Occipital lobe (tissue), 2 donors: Measurements from ENCODE around the gene TSPAN11. TPM values are rescaled to one million over a fixed set of nuclear protein-coding genes. Genes with fewer than 3 reads are reported as not detected.

Experiments
- DNase-seq: peaks from one replicate; lab custom pipeline; 2025; lab: John Stamatoyannopoulos, UW
- total RNA-seq: library from RNA; depleted of rRNA; stranded (reverse); fragments of >200 nt; gene quantifications from one replicate; pipeline ENCODE4 v1.2.3, GENCODE V29; 2014

Gene TSPAN11
- total RNA-seq, 1 donor from 2014 or later, result 4.8 TPM

DNA sequence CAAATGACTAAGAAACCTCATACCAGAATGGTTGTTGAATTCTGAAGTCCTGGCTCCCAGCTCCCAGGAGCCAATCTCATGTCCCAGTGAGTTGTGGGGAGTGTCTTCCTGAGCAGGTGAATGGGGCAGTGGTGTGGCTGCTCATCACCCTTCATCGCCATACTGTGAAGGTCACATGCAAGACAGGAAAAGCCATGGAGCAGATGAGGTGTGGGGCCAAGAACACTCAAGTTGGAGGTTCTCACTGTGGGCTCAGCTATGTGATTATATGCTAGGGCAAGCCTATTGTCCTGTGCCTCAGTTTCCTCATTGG, 16.6 kb upstream of the TSPAN11 start:
- DNase-seq, result no peak

DNA sequence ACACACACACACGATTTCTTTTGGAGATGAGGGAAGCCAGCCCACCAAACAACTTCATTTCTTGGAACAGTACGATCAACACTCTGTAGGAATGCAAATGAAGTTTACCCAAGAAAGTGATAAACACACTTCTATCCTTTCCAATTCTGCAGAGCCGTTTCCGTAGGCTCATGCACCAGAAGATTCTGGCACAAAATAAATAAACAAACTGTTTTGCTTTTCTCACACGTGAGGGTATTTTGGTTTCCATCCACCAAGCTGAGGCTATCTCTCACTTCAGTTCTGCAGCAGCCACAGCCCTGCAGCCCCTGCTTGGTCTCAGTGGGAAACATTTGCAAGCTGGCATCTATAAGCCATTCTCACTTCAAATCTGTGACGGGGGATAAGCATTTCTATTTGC, 15.3 kb upstream of the TSPAN11 start:
- no peak for DNase-seq

- no peak for DNase-seq
Observed at GRCh38 chr12:30913323-30913722, 13.2 kb upstream of the TSPAN11 start.

DNA sequence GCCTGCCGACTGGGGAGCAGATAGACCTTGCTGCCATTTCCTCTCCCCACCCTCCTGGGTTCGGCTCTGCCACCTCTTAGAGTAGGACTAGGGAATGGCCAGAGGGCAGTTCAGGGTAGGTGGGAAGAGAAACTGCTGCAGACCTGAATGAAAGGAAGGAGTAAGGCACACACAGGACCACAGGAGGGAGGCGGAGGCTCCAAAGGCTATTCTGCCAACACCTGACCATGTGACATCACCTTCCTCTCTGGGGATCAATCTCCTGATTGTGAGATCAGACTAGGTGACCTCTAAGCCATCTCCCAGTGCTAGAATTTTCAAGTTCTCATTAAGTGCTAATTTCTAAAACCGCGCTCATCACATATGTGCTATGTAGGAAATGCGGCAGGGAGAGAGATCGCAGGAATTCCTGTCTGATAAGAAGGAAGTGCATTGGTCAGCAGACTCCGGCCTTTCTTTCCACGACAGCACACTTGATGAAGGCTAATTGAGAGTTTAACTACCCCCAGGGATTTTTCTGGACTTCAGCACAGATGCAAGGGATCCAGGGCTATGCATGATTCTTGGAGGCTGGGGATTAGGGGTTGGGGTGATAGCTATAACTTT, 11.5 kb upstream of the TSPAN11 start:
- DNase-seq, result no peak

- no peak for DNase-seq
Observed at GRCh38 chr12:30923057-30923456, 3.5 kb upstream of the TSPAN11 start.

DNA sequence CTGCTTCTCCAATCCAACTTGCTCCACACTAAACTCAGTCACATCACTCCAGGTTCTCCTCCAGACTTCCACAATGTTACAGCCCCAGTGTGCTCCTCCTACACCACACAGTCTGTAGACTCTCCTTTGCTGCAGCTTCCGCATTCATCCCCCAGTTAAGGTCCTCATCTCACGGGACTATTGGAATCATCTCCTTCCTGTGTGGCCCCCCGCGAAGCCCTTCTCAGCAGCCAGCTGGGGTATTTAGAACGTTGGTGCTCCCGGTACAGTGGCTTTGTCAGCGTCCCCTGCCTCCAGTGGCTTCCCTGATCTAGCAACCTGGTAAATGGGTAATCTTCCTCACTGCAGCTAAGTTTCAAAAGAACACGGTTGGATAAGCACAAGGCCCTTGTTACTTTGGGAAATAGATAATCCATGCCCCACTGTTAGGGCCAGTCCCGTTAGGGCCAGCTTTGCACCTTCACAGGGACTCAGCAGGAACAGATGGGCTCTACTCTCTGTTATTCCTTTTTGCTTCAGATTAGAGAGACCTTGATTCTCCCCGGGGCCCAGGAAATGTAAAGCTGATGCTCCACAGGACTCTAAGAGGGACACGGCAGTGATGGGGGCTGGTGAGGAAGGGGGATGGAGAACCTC, 823 bp upstream of the TSPAN11 start:
- DNase-seq, result no peak

DNA sequence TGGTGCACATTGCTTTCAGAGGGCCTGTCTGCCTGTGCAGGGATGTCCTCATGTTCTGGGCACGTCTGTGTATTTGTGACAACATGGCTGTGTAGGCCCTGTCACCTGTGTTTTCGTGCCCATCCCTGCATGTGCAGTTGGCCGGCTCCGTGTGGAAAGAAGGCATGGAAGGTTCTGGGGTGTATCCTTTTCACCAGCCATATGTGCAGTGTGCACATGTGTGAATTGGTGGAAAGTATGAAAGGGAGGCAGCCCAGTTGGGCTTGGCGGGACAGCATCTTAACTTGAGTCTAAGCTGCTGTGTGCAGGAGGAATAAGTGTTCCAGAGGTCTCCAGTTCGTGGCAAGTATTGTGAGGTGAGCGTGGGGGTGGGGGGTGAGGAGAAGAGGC, 669 bp downstream of the TSPAN11 start:
- DNase-seq, result no peak

DNA sequence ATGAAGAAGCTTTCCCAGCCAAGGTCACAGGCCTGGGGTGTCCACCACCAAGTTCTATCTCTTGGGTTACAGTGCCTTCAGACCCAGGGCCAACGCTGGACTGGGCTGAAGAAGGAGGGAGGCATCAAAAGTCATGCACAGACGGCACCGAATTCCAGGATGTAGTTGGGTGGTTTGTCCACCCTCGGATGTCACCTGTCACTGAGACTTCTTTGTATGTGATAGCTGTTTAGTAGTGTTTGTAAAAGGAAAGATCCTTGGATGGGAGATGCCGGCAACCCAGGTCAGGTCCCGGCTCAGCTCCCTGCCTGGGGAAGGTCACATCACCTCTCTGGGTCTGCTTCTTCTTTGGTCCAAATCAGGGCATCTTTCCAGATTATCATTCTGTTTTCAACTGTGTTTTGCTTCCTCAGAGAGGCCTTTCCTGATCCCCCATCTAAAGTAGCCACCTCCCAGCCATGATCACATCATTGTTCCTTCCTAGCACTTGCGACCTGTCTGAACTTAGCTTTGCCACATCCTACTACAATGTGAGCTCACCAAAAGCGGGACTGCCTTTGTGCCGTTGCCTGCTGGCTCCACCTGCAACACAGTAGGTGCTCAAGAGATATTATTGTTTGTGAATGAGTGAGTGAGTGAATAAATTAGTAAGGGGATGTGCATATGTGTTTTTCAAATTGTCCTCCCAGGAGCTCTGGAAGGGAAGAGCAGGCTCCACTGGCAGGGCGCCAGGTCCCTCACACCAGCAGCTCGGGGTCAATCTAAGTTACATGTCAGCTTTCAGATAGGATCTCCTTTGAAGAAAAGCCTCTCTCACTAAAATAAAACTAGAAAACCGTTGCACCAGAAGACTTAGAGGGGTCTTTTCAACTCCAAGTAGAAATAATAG, 2.1 kb downstream of the TSPAN11 start:
- no peak for DNase-seq

GRCh38 chr12:30930238-30930637, 3.7 kb downstream of the TSPAN11 start:
- no peak for DNase-seq

DNA sequence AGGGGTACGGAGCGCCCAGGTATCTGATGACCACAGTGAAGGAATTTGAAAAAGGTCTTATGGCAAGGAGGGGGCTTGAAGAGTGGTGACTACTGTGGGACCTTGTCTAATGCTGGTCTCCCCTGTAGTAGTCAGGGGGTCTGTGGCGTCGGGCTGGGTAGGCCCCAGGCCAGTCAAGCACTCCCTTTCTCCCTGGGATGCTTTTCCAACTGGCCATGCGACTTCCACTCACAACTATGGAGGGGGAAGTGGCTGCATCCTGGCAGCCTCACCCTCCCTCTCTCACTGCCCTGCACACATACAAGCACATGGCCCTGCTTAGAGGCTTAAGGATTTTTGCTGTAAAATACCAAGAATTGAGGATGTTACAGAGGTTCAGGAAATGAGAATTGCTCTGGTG, 4.1 kb downstream of the TSPAN11 start:
- no peak for DNase-seq

GRCh38 chr12:30932881-30933280, 6.3 kb downstream of the TSPAN11 start:
- no peak for DNase-seq

- DNase-seq, result no peak
Observed at GRCh38 chr12:30934811-30935210, 8.3 kb downstream of the TSPAN11 start.

DNA sequence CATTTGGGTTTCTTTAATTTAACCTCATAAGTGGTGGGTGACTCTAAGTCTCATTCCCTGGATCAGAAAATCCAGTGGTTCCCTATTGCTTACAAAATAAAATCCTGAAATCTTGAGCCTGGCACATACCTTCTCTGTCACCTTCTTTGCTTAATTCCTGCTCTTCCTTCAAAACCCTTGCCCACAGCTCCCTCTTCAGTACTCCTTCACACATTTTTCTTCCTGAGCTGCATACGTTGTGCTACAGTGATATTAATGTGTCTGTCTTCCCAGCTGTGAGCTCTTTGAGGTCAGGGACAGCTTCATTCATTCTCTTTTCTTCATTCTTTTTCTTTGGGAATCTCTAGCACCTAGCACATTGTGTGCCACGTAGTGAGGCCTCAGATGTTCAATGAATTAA, 9.5 kb downstream of the TSPAN11 start:
- DNase-seq, result no peak

- DNase-seq, result no peak
Observed at GRCh38 chr12:30939234-30939633, 12.7 kb downstream of the TSPAN11 start.

- no peak for DNase-seq
Observed at GRCh38 chr12:30942486-30942885, 15.9 kb downstream of the TSPAN11 start.

DNA sequence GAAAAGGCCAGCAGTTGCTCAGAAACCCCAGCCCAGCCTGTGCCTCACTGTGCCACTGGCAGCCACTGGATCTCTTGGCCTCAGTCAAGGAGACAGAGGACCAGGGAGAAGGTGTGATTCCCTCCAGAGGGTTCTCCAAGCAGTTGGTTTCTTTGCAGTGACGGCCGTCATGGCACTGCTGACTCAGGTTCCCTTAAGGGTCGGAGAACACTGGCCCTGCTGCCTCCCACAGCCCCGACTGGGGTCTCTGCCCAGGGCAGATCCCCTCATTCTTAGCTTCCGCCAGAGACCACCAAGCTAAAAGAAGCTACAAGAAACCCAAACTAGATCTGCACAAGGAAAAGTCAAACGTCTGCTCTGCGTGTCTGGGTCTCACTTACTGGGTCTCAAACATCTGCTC, 16.4 kb downstream of the TSPAN11 start:
- DNase-seq, result no peak

DNA sequence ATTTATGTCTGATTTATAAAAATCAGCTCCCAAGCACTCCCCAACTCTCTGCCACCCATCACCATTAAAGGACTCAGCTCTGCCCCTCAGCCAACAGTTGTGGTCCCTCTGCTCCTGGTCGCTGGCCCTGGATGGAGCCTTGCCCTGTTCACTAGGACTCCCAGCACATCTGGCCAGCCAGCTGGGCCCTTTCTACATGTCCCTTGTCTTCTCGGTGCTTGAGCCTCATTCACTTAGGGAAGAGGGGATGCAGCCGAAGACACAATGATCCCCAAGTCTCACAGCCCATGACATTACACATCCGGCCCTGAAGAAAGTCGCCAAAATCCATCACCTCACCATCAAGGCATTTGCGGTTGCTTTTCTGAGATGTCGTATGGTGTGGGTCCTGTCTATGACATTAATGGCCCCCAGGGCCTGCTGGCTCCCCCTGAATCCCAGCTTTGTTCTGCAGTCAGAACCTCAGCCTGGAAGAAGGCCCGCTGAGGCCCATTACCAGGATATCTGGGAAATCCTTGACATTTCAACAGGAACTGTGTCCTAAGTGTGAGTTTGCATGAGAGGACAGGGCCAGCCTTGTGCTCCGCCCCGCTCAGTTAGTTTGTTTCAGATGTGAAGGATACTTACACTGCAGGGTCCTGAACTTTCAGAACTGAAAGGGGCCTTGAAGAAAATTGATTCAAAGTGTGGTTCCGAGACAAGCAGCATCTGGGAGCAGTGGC, 19.1 kb downstream of the TSPAN11 start:
- no peak for DNase-seq

GRCh38 chr12:30952015-30952414, 25.5 kb downstream of the TSPAN11 start:
- no peak for DNase-seq

DNA sequence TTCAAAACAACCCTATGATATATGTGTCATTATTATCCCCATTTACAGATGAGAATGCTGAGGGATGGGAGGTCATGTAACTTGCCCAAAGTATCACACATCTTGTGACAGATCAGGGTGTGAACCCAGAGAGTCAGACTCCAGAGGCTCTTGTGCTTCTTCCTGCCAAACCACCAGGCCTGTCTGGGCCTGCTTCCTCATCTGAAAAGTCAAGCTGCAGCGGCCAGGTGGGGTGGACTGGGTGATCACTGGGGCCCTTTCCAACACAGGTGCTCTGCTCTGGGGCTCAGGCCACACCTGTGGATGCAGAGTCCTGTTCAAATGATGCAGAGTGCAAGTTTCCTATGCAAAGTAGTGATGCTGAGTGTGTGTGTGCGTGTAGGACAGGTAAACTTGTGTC, 26.7 kb downstream of the TSPAN11 start:
- DNase-seq, result no peak

- no peak for DNase-seq
Observed at GRCh38 chr12:30953951-30954751, 27.6 kb downstream of the TSPAN11 start.

DNA sequence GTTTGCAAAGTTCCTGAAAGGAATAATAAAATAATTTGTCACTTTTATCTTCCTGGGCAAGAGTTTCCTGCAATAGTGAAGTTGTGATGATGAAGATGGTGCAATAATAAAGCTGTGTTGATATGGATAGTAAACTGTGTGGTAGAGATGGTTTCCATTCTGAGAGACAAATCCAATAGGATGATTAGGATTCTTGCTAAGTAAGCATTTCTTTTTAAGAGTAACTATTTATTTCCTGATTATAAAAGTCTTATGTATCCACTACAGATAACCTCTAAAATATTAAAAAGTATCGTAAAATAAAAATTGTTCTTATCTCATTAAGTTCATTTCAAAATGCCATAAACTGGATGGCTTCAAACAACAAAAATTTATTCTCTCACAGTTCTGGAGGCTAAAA, 28.7 kb downstream of the TSPAN11 start:
- no peak for DNase-seq
